ENCODE measurements around the gene PNKD. TPM values are rescaled to one million over a fixed set of nuclear protein-coding genes. Genes with fewer than 3 reads are reported as not detected.
A peak's percentile ranks its signal among the peaks of the same experiment; 100 is the strongest.

PNKD gene
- total RNA-seq, 2 experiments from 2014 or later = 30.1 to 31.8 TPM

GRCh38 chr2:218347172-218347571, 76.9 kb downstream of the PNKD start:
- Mint-ChIP-seq H3K4me1 (no peaks in the 10 kb centered on the region), H3K36me3 (ENCODE audit: low read depth) (peaks cover 4% of the 10 kb centered on the region), H3K9me3 (peaks cover 11% of the 10 kb centered on the region), H3K27me3 (peaks cover 4% of the 10 kb centered on the region), H3K27ac (no peak overlapping the region), H3K4me3 (no peak overlapping the region)
- ChIA-PET POLR2A (no interaction called here), CTCF (interaction anchor here (1.3 kb wide), 1 partner anchor 45 kb away, joined by 3 read pairs; no protein-coding TSS in a partner anchor)
- no peak for DNase-seq

GRCh38 chr2:218354045-218354444, 83.7 kb downstream of the PNKD start:
- ChIA-PET CTCF (interaction anchor here (5.5 kb wide), 1 partner anchor 82 kb away, joined by 52 read pairs; the partner anchor contains the start of genes AAMP and PNKD), POLR2A (no interaction called here)
- DNase-seq = no peak
- H3K9me3 Mint-ChIP-seq = peaks cover 13% of the 10 kb centered on the region
- H3K4me1 Mint-ChIP-seq = no peaks in the 10 kb centered on the region
- H3K27me3 Mint-ChIP-seq = peaks cover 7% of the 10 kb centered on the region
- no peak overlapping the region for H3K27ac Mint-ChIP-seq
- H3K36me3 Mint-ChIP-seq (ENCODE audit: low read depth) = peaks cover 4% of the 10 kb centered on the region
- no peak overlapping the region for H3K4me3 Mint-ChIP-seq

GRCh38 chr2:218354850-218355443, 84.6 kb downstream of the PNKD start:
- POLR2A ChIA-PET = interaction anchor here (1.2 to 1.5 kb wide), 2 partner anchors 41 to 69 kb away, joined by 3 read pairs; no protein-coding TSS in a partner anchor
- Mint-ChIP-seq H3K27me3 (peaks cover 7% of the 10 kb centered on the region), H3K4me1 (no peaks in the 10 kb centered on the region), H3K4me3 (no peak overlapping the region), H3K9me3 (peaks cover 10% of the 10 kb centered on the region), H3K27ac (no peak overlapping the region), H3K36me3 (ENCODE audit: low read depth) (peaks cover 4% of the 10 kb centered on the region)
- CTCF ChIA-PET = interaction anchor here (0.6 to 5.5 kb wide), 10 partner anchors 11 to 414 kb away, joined by 3 to 52 read pairs (median 8); partner anchors contain the start of genes AAMP and PNKD
- DNase-seq = no peak

GRCh38 chr2:218357236-218358177, 87.2 kb downstream of the PNKD start:
- peaks cover 5% of the 10 kb centered on the region for H3K27me3 Mint-ChIP-seq
- no peaks in the 10 kb centered on the region for H3K4me1 Mint-ChIP-seq
- ChIA-PET POLR2A (interaction anchor here (1.0 to 2.2 kb wide), 4 partner anchors 11 to 86 kb away, joined by 3 to 7 read pairs (median 3); no protein-coding TSS in a partner anchor), CTCF (interaction anchor here (0.7 to 5.5 kb wide), 18 partner anchors 10 to 190 kb away, joined by 3 to 52 read pairs (median 9); partner anchors contain the start of genes AAMP, CXCR1 and PNKD)
- H3K36me3 Mint-ChIP-seq (ENCODE audit: low read depth) = no peaks in the 10 kb centered on the region
- no peak for DNase-seq
- H3K9me3 Mint-ChIP-seq = no peaks in the 10 kb centered on the region
- no peak overlapping the region for H3K4me3 Mint-ChIP-seq
- H3K27ac Mint-ChIP-seq = no peak overlapping the region

- H3K36me3 Mint-ChIP-seq (ENCODE audit: low read depth) = no peaks in the 10 kb centered on the region
- ChIA-PET CTCF (interaction anchor here (1.1 to 1.7 kb wide), 2 partner anchors 19 to 26 kb away, joined by 3 read pairs; no protein-coding TSS in a partner anchor), POLR2A (interaction anchor here (1.2 kb wide), 1 partner anchor 36 kb away, joined by 3 read pairs; no protein-coding TSS in a partner anchor)
- H3K4me1 Mint-ChIP-seq = peaks cover 3% of the 10 kb centered on the region
- H3K27ac Mint-ChIP-seq = no peak overlapping the region
- peaks cover 6% of the 10 kb centered on the region for H3K27me3 Mint-ChIP-seq
- no peak for DNase-seq
- no peak overlapping the region for H3K4me3 Mint-ChIP-seq
- no peaks in the 10 kb centered on the region for H3K9me3 Mint-ChIP-seq
Measured at GRCh38 chr2:218360453-218360852, 90.1 kb downstream of the PNKD start.

- Mint-ChIP-seq H3K4me3 (no peak overlapping the region), H3K36me3 (ENCODE audit: low read depth) (no peaks in the 10 kb centered on the region), H3K27ac (no peak overlapping the region), H3K9me3 (peaks cover 5% of the 10 kb centered on the region), H3K27me3 (peaks cover 6% of the 10 kb centered on the region), H3K4me1 (peaks cover 15% of the 10 kb centered on the region)
- ChIA-PET POLR2A (no interaction called here), CTCF (interaction anchor here (1.6 kb wide), 1 partner anchor 10 kb away, joined by 4 read pairs; no protein-coding TSS in a partner anchor)
- no peak for DNase-seq
Measured at GRCh38 chr2:218362606-218363005, 92.3 kb downstream of the PNKD start.

GRCh38 chr2:218363736-218364135, 93.4 kb downstream of the PNKD start:
- no peak overlapping the region for H3K4me3 Mint-ChIP-seq
- no peaks in the 10 kb centered on the region for H3K36me3 Mint-ChIP-seq (ENCODE audit: low read depth)
- ChIA-PET CTCF (no interaction called here), POLR2A (no interaction called here)
- DNase-seq = no peak
- H3K4me1 Mint-ChIP-seq = peaks cover 24% of the 10 kb centered on the region
- H3K27me3 Mint-ChIP-seq = peaks cover 6% of the 10 kb centered on the region
- no peak overlapping the region for H3K27ac Mint-ChIP-seq
- H3K9me3 Mint-ChIP-seq = peaks cover 5% of the 10 kb centered on the region

- H3K27me3 Mint-ChIP-seq = peaks cover 6% of the 10 kb centered on the region
- peaks cover 27% of the 10 kb centered on the region for H3K4me1 Mint-ChIP-seq
- DNase-seq = no peak
- CTCF ChIA-PET = interaction anchor here (0.7 kb wide), 1 partner anchor 91 kb away, joined by 3 read pairs; no protein-coding TSS in a partner anchor
- no peak overlapping the region for H3K4me3 Mint-ChIP-seq
- POLR2A ChIA-PET = no interaction called here
- H3K9me3 Mint-ChIP-seq = peaks cover 5% of the 10 kb centered on the region
- H3K36me3 Mint-ChIP-seq (ENCODE audit: low read depth) = no peaks in the 10 kb centered on the region
- no peak overlapping the region for H3K27ac Mint-ChIP-seq
Measured at GRCh38 chr2:218364196-218364595, 93.9 kb downstream of the PNKD start.

GRCh38 chr2:218366621-218367414, 96.5 kb downstream of the PNKD start:
- H3K36me3 Mint-ChIP-seq (ENCODE audit: low read depth) = no peaks in the 10 kb centered on the region
- H3K27ac Mint-ChIP-seq = peak overlapping the region; percentile 61
- POLR2A ChIA-PET = interaction anchor here (0.7 to 1.5 kb wide), 5 partner anchors 11 to 109 kb away, joined by 3 to 6 read pairs (median 4); partner anchors contain the start of genes CATIP and CTDSP1
- peaks cover 35% of the 10 kb centered on the region for H3K4me1 Mint-ChIP-seq
- peak overlapping the region; percentile 77 for H3K4me3 Mint-ChIP-seq
- DNase-seq = no peak
- H3K27me3 Mint-ChIP-seq = peaks cover 7% of the 10 kb centered on the region
- peaks cover 5% of the 10 kb centered on the region for H3K9me3 Mint-ChIP-seq
- CTCF ChIA-PET = interaction anchor here (1.0 to 1.9 kb wide), 4 partner anchors 10 to 95 kb away, joined by 3 to 10 read pairs (median 4); partner anchors contain the start of gene CATIP

GRCh38 chr2:218367415-218368149, 97.3 kb downstream of the PNKD start:
- peak; percentile 82 for DNase-seq
- CTCF ChIA-PET = interaction anchor here (1.0 to 1.9 kb wide), 4 partner anchors 11 to 96 kb away, joined by 3 to 10 read pairs (median 4); partner anchors contain the start of gene CATIP
- Mint-ChIP-seq H3K27ac (peak overlapping the region; percentile 74), H3K36me3 (ENCODE audit: low read depth) (no peaks in the 10 kb centered on the region), H3K4me3 (peak overlapping the region; percentile 77), H3K9me3 (peaks cover 5% of the 10 kb centered on the region), H3K4me1 (peaks cover 35% of the 10 kb centered on the region), H3K27me3 (peaks cover 7% of the 10 kb centered on the region)
- POLR2A ChIA-PET = interaction anchor here (0.7 to 1.5 kb wide), 7 partner anchors 11 to 109 kb away, joined by 3 to 6 read pairs (median 4); partner anchors contain the start of genes CATIP and CTDSP1

GRCh38 chr2:218368150-218368528, 97.8 kb downstream of the PNKD start:
- ChIA-PET POLR2A (interaction anchor here (0.7 to 1.5 kb wide), 7 partner anchors 10 to 81 kb away, joined by 3 to 6 read pairs (median 4); partner anchors contain the start of genes CATIP and CTDSP1), CTCF (interaction anchor here (0.6 to 1.9 kb wide), 4 partner anchors 12 to 75 kb away, joined by 3 to 10 read pairs (median 4); partner anchors contain the start of gene CATIP)
- H3K36me3 Mint-ChIP-seq (ENCODE audit: low read depth) = no peaks in the 10 kb centered on the region
- peak overlapping the region; percentile 77 for H3K4me3 Mint-ChIP-seq
- peaks cover 31% of the 10 kb centered on the region for H3K4me1 Mint-ChIP-seq
- H3K27ac Mint-ChIP-seq = peak overlapping the region; percentile 74
- peaks cover 5% of the 10 kb centered on the region for H3K9me3 Mint-ChIP-seq
- no peak for DNase-seq
- peaks cover 5% of the 10 kb centered on the region for H3K27me3 Mint-ChIP-seq
